SK-N-DZ (cell line): ENCODE results near the gene ZNF738. TPM values are rescaled to one million over a fixed set of nuclear protein-coding genes. Genes with fewer than 3 reads are reported as not detected.
"Not testable (repeated sequence)": the region's sequence is repeated elsewhere in the genome, so short reads cannot be mapped to it uniquely, and the experiment has no call there.

Source experiments
- DNase-seq: peaks from one replicate; pipeline ENCODE4 v3.0.0-alpha.2; 2015; ENCODE audit warnings: low spot score
- polyA plus RNA-seq, 2 experiments: library from polyadenylated mRNA; depleted of rRNA; stranded (reverse); fragments of >200 nt; gene quantifications; 2 replicates each; pipeline ENCODE4 v1.2.3, GENCODE V29; 2014

The ZNF738 gene
- polyA plus RNA-seq (2014; cell fraction: cytosol; rRNA removed) = 92.9 and 96.4 TPM in 2 replicates
- polyA plus RNA-seq (2014; cell fraction: nucleus; rRNA removed) = 71.2 and 90.5 TPM in 2 replicates

DNA sequence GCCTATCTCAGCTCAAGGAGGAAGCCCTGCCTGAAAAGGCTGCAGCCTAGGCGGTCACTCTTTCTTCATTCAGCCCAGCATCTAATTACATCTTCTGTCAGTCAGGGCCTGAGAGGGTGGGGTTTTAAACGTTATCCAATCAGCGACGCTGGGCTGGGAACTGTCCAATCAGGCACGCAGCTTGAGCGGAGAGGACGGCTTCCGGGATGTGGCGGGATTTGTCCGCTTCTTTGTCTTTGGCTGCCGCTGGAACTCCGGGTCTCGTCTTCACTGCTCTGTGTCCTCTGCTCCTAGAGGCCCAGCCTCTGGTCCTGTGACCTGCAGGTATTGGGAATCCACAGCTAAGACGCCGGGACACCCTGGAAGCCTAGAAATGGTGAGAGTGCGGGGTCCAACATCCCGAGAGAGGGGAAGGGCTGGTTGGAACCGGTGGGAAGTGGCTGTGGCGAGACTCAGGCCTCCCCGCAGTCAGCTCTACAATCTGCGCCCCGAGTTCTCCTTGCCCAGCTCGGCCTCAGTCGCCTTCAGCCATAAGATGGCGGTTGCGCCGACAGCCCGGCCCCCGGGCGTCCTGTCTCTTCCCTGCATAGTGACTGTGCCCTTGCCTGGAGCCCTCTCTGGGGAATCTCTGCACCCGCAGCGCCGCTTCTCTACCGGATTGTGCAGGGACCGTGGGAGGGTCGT is at the start of gene ZNF738:
TSS of gene ZNF738 (plus strand) at position 233 of the 684 bp plus-strand sequence. CDS start at position 374, 141 bp downstream.
- DNase-seq = peak; percentile 97

DNA sequence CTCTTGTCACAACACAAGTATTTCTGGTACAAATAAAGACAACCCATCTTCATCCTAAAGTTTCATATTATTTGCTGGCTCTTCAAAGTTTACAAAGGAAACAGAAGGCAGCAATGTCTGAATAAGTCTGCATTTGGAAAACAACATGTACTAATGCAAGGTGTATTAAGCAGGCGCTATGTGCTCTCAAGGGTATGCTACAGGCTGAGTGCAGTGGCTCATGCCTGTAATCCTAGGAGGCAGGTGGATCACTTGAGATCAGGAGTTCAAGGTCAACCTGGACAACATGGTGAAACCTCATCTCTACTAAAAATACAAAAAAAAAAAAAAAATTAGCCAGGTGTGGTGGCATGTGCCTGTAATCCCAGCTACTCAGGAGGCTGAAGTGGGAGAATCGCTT is 46.0 kb upstream of the ZNF738 start:
- not testable (repeated sequence) for DNase-seq

DNA sequence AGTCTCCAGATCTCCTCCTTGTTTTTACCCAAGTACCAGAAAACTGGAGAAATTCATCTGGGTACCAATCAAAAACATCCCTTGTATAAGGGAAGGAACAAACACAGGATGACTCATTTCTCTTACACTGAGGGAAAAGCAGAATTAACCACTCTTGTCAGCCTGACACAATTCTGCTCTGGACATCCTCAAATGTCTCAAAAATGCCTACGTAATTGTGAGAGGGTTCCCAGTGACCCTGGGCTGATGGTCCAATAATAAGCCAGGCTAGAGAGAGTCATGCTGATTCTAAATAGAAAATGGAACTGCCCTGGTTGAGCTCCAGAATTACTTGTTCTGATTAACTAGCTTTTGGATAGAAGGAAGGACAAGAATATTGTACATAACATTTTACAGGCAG is 44.1 kb upstream of the ZNF738 start:
- peak; percentile 43 for DNase-seq

DNA sequence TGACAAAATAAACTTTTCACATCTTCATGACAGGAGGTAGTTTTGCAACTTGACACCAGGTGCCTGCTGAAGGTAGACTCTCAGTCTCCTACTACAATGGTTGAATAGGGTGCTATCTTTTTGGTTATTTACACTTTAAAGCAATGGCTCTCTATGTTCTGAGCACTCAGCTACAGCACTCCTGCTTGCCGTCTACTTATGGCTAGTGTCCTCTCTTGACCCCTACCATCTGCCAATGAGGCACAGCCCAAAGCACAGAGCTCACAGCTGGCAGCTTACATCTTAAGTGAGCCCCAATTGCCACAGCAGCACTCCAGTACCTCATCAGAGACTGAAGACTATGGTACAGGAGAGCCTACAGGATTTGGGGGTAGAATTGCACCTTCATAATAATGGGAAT is 41.0 kb upstream of the ZNF738 start:
- no peak for DNase-seq

DNA sequence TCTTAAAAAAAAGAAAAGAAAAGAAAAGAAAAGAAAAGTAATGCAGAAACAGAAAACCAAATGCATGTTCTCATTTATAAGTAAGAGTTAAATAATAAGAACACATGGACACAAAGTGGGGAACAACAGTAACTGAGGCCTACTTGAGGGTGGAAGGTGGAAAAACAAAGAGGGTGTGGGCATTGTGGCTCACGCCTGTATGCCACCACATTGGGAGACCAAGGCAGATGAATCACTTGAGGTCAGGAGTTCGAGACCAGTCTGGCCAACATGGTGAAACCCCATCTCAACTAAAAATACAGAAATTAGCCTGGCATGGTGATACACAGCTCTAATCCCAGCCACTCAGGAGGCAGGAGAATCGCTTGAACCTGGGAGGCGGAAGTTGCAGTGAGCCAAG is 37.7 kb upstream of the ZNF738 start:
- DNase-seq = no peak

DNA sequence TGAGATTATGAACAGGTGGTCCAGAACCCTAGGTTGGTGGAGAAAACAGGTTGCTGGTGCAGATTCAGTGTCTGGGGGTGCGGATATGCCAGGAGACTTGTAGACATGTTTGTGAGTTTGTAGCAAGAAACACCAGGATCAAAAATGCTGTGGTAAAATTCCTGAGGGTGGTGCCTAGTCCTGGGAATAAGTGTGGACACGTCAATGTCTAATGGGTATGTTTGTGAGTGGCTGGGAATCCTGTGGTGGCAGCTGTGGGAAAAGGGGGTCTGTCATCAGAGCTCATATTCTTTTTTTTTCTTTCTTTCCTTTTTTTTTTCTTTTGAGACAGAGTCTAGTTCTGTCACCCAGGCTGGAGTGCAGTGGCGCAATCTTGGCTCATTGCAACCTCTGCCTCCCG is 36.8 kb upstream of the ZNF738 start:
- DNase-seq = no peak

DNA sequence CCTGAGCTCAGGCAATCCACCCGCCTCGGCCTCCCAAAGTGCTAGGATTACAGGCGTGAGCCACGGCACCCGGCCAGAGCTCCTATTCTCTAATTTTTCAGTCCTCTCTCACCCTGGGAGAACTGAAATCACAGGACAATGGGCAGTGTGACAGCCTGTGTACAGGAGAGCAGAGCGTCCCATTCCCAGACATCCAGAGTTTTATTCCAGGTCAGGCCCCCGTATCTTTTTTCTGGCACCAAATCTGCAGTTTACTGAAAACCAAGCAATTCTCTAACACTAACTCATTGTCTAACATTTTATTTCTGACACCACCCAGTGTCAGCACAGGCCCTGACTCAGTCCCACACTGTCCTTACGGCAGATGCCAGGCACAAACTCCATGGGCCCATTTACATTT is 36.3 kb upstream of the ZNF738 start:
- no peak for DNase-seq

DNA sequence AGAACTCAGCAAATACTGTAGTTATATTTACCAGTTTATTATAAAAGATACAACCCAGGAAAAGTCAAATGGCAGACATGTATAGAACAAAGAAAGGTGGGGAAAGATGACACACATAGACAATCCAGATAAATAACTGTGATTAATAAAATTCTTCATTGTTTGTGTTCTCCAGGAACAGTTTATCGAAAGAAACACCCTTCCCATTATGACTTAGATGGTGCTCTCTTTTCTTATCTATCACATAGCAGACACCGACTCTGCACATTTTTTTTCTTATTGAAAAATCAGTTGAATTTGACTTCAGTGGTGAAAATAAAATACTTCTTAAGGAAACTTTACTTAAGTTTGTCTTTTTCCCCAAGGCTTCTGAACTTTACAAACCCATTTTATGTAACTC is 35.8 kb upstream of the ZNF738 start:
- no peak for DNase-seq

DNA sequence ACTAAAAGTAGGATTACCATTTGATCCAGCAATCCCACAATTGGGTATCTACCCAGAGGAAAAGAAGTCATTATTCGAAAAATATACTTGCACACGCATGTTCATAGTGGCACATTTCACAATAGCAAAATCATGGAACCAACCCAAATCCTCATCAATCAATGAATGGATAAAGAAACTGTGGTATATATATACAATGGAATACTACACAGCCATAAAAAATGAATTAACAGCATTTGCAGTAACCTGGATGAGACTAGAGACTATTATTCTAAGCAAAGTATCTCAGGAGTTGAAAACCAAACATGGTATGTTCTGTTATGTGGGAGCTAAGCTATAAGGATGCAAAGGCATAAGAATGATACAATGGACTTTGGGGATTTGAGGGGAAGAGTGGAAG is 32.6 kb upstream of the ZNF738 start:
- DNase-seq = no peak

DNA sequence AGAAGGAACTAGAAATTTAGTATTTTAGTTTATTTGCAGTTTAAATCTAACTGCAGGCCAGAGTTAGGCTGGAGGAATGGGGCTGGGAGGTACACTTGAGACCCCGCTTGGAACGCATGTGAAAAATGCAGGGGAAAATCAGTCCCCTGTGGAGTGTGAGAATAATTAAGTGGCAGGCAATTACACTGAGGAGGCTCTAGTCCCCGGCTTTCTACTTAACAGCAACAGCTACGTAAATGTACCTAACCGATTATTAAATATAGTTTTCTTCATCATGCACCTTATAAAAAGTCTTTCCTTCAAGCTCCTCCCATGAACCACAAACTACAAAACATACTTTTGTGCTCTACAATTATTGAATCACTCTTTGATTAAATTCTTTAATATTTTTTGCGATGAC is 30.4 kb upstream of the ZNF738 start:
- peak; percentile 10 for DNase-seq

DNA sequence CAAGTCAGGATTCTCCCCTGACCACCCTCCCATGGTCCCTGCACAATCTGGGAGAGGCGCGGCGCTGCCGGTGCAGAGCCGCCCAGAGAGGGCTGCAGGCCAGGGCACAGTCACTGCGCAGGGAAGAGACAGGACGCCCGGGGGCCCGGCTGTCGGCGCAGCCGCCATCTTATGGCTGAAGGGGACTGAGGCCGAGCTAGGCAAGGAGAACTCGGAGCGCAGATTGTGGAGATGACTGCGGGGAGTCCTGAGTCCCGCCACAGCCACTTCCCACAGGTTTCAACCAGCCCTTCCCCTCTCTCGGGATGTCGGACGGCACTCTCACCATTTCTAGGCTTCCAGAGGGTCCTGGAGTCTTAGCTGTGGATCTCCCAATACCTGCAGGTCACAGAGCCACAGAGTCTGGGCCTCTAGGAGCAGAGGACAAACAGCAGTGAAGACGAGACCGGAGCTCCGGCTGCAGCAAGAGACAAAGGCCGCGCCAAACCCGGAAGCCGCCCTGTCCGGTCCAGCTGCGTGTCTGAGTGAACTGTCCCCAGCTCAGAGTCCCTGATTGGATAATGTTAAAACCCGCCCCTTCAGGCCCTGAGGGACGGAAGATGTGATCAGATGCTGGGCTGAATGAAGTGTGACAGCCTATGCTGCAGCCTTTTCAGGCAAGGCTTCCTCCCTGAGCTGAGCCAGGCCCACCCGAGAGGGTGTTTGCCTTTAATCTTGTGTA is 29.8 kb upstream of the ZNF738 start, which contains the start of gene ZNF708:
TSS of gene ZNF708 (minus strand) at position 526 of the 721 bp plus-strand sequence. CDS start at position 328, 198 bp downstream.
- peak; percentile 94 for DNase-seq

DNA sequence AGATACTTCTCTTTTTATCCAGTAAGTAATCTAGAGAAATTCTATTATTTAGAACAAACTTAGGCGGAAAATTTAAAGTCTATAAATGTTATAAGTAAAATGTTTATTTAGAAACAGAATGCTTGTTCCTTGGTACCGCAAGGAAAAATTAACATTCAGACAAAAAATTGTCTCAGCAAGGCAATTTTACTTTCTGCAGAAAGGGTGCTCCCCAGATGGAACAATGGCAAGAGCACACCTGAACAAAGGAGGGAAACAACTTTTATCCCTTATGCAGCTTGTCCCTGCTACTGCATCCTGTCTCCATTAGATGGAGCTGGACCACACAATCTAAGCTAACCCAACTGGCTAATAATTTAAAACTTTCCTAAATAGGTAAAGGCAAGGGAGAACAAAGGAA is 23.1 kb upstream of the ZNF738 start:
- no peak for DNase-seq

DNA sequence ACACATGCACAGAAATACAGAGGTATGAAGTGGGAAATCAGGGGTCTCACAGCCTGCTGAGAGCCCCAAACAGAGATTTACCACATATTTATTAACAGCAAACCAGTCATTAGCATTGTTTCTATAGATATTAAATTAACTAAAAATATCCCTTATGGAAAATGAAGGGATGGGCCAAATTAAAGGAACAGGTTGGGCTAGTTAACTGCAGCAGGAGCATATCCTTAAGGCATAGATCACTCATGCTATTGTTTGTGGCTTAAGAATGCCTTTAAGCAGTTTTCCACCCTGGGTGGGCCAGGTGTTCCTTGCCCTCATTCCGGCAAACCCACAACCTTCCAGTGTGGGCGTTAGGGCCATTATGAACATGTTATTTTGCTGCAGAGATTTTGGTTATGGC is 14.0 kb upstream of the ZNF738 start:
- DNase-seq = not testable (repeated sequence)

DNA sequence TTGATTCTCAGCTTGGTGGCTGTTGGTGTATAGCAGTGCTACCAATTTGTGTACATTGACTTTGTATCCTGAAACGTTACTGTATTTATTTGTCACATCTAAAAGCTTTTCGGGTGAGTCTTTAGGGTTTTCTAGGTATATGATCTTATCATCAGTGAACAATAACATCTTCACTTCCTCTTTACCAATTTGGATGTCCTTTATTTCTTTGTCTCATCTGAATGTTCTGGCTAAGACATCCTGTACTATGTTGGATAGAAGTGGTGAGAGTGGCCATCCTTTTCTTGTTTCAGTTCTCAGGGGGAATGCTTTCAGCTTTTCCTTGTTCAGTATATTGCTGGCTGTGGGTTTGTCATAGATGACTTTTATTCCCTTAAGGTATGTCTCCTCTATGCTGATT is 6.0 kb upstream of the ZNF738 start:
- no peak for DNase-seq

DNA sequence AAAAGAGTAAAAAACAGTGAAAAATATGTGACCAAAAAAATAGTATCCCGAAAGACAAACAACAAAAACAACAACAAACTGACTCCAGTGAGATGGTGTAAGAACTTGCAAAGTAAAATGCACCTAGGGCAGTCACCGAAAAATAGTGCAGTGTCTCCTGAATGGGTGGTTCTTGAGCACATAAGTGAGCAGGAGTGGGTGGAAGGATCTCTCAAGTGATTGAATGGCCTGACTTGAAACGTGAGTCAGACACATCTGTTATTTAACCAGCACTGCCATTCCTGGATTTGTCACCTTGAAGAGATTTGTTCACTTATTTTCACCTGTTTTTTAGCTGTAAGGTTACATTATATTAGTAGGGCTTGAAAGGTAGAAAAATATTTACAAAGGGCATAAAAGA is 3.5 kb downstream of the ZNF738 start:
- DNase-seq = no peak

DNA sequence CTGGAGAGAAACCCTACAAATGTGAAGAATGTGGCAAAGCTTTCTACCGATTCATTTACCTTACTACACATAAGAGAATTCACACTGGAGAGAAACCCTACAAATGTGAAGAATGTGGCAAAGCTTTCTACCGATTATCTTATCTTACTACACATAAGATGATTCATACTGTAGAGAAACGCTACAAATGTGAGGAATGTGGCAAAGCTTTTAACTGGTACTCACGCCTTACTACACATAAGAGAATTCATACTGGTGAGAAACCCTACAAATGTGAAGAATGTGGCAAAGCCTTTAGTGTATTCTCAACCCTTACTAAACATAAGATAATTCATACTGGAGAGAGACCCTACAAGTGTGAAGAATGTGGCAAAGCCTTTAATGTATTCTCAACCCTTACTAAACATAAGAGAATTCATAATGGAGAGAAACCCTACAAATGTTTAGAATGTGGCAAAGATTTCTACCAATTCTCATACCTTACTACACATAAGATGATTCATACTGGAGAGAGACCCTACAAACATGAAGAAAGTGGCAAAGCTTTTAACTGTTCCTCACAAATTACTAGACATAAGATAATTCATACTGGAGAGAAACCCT is 25.3 kb downstream of the ZNF738 start:
- DNase-seq = no peak

DNA sequence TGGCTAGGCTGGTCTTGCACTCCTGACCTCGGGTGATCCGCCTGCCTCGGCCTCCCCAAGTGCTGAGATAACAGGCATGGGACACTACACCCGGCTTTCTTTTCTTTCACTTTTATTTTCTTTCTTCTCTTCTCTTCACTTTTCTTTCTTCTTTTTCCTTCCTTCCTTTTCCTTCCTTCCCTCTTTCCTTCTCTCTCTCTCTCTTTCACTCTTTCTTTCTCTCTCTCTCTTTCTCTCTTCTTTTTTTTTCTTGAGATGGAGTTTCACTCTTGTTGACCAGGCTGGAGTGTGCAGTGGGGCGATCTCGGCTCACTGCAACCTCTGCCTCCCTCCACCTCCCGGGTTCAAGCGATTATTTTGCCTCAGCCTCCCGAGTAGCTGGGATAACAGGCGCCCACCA is 37.3 kb downstream of the ZNF738 start:
- DNase-seq = no peak

DNA sequence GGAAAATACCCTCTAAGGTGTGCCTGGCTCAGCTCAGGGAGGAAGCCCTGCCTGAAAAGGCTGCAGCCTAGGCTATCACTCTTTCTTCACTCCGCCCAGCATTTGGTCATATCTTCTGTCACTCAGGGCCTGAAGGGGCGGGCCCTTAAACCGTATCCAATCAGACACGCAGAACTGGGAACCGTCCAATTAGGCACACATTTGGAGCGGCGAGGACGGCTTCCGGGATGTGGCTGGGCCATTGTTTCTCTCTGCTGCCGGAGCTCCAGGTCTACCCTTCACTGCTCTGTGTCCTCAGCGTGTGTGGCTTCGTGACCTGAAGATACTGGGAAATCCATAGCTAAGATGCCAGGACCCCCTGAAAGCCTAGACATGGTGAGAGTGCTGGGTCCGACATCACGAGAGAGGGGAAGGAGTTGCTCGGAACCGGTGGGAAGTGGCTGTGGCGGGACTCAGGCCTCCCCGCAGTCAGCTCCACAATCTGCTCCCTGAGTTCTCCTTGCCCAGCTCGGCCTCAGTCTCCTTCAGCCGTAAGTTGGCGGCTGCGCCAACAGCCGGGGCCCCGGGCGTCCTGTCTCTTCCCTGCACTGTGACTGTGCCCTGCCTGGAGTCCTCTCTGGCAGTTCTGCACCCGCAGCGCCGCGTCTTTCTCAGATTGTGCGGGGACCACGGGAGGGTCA is 38.2 kb downstream of the ZNF738 start, which contains the start of gene ZNF493:
TSS of gene ZNF493 (plus strand) at position 241 of the 680 bp plus-strand sequence. CDS start at position 346, 105 bp downstream.
- peak; percentile 96 for DNase-seq

DNA sequence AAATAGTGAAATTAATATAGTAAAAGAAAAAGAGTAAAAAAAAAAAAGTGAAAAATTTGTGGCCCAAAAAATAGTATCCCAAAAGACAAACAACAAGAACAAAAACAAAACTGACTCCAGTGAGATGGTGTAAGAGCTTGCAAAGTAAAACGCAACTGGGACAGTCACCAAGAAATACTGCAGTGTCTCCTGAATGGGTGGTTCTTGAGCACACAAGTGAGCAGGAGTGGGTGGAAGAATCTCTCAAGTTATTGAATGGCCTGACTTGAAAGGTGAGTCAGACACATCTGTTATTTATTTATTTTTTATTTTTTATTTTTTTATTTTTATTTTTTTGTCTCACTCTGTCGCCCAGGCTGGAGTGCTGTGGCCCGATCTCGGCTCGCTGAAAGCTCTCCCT is 40.1 kb downstream of the ZNF738 start:
- no peak for DNase-seq

DNA sequence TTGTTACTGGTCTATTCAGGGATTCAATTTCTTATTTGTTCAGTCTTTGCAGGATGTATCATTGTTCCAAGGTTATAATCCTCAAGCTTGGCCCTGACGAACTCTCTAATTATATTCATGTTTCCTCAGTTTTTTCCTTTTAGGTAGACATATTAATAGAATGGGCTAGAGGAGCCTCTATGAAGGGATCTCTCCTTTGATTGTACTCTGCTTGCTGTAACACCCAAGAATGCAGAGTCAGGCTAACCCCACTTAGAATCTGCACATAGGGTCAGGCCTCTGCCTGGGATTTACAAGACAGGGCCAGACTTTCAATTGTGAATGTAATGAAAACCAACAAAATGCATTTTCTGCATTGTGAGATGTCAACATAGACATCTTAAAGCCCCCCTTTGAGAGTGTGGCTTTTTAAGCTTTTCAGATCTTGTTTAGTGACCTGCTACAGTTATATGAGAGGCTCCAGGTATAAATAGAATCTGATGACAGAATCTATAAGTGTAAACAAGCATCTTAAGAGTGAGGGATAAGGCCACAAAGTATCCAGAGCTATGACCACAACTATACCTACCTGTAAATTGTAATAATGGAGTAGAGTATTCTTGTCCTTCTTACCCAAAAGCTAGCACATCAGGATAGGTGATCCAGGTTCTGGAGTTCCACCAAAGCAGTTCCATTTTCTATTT is 43.6 kb downstream of the ZNF738 start:
- no peak for DNase-seq

DNA sequence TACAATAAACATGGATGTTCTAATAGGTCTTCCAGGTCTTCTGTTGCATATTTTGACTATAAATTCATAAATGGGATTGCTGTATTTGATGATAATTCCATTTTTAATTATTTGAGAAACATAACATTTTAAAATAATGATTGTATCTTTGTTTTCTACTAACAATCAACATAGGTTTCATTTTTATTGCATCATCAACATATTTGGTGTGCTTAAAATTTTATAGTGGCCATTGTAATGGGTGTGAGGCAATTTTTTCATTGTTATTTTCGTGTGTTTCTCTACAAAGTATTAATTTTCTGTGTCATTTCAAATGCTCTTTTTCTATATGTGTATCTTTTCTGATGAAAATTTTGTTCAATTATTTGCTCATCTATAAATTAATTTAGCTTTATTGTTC is 51.4 kb downstream of the ZNF738 start:
- DNase-seq = no peak
